ENCODE results near the gene ESPN.
"Not testable (repeated sequence)": the region's sequence is repeated elsewhere in the genome, so short reads cannot be mapped to it uniquely, and the experiment has no call there.

The ESPN gene

DNA sequence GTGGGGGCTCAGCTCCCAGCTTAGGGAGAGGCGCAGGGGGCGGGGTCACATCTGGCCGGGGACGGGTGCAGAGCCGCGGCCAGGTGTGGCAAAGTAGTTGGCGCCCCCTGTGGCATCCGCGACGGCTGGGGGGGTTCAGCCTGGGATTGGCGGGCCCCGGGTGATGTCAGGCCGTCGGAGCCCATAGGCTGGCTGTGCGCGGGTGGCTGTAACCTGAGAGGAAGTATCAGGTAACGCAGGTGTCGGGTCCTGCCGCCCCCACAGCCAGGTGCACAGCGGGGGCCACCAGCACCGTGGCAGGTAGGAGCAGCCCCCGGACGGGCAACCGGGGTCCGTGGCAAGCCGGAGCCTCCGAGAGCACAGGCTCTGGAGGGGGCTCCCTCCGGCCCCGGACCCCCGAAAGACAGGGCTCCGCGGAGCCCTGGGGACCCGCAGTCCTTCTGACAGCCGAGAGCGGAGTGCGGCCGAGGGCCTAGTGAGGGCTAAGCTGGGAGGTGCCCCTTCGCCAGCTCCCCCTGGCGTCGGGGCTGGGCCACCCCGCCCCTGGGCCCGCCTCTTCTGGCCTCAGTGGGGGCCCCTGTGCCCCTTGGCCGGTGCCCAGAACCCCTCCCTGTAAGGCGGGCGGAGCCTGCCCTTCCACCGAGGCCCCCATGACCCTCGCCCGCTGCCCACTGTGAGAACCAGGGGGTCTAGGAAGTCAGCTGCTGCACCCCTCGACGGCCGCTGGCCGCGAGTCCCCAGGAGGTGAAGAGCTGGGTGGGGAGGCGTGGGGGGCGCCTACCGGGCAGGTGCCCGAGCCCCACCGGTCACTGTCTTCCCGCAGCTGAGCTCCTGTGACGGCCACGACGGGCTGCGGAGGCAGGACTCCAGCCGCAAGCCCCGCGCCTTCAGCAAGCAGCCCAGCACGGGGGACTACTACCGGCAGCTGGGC is 23.5 kb downstream of the ESPN start:
- no peak overlapping the region for H3K4me3 ChIP-seq (ENCODE audit: low read depth, low read length)
- TF ChIP-seq, protein P1, sequence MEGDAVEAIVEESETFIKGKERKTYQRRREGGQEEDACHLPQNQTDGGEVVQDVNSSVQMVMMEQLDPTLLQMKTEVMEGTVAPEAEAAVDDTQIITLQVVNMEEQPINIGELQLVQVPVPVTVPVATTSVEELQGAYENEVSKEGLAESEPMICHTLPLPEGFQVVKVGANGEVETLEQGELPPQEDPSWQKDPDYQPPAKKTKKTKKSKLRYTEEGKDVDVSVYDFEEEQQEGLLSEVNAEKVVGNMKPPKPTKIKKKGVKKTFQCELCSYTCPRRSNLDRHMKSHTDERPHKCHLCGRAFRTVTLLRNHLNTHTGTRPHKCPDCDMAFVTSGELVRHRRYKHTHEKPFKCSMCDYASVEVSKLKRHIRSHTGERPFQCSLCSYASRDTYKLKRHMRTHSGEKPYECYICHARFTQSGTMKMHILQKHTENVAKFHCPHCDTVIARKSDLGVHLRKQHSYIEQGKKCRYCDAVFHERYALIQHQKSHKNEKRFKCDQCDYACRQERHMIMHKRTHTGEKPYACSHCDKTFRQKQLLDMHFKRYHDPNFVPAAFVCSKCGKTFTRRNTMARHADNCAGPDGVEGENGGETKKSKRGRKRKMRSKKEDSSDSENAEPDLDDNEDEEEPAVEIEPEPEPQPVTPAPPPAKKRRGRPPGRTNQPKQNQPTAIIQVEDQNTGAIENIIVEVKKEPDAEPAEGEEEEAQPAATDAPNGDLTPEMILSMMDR (IDR thresholded peaks at IDR 0.05; ENCODE audit: insufficient read depth, low read depth, low read length, missing control alignments), result no peak
- DNase-seq (ENCODE audit: low read depth), result no peak

DNA sequence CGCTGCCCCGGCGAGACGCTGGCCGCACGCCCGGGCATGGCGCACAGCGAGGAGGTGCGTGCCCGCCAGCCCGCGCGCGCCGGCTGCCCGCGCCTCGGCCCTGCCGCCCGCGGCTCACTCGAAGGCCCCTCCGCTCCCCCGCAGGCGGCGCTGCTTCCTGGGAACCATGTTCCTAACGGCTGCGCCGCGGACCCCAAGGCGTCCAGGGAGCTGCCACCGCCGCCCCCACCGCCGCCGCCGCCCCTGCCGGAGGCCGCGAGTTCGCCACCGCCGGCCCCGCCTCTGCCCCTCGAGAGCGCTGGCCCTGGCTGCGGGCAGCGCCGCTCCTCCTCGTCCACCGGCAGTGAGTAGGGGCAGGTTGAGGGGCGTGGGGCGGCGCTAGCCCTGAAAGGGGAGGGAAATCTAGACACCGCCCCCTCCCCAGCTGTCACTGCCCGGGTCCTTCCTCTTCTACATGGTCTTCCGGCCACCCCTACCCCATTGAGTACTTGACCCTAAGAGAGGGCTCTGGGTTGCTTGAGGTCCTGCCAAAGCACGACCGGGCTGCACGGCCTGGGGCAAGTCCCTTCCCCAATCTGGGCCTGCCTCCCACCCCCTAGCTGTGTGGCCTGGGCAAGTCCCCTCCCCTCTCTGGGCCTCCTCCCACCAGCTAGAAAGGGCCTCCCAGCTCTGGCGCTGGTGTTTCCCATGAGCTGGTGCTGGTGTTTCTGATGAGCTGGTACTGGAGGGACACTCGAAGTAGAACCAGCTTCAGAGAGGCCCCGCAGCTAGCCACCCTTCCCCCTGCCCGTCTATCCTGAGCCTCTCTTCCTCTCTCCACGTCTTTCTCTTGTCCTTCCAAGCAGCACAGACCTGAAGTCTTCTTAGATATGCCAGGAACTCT is 24.4 kb downstream of the ESPN start:
- H3K4me3 ChIP-seq (ENCODE audit: low read depth, low read length), result no peak overlapping the region
- TF ChIP-seq, protein P1 (IDR thresholded peaks at IDR 0.05; ENCODE audit: insufficient read depth, low read depth, low read length, missing control alignments), result no peak
- DNase-seq (ENCODE audit: low read depth), result no peak

DNA sequence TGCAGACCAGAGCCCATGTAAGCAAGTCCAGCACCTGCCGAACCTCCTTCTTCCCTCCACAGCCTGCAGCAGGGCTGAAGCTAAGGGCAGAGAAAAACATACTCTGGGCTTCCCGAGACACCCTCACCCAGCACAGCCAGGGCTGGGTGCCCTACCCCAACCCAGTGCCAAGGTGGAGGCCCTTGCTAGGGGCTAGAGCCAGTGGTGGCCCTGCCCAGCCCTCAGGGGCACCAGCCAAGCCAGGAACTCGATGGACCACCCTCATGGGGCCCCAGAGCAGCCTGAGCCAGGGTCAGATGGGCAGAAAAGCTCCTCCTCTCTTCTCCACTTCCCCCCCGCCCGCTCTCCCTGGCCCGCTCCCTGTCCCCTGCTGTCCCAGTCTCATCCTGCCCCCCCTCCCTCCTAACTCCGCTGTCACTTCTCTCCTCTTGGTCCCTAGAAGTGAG is 25.5 kb downstream of the ESPN start:
- no peak for DNase-seq (ENCODE audit: low read depth)
- no peak overlapping the region for H3K4me3 ChIP-seq (ENCODE audit: low read depth, low read length)
- TF ChIP-seq, protein P1 (IDR thresholded peaks at IDR 0.05; ENCODE audit: insufficient read depth, low read depth, low read length, missing control alignments), result no peak

DNA sequence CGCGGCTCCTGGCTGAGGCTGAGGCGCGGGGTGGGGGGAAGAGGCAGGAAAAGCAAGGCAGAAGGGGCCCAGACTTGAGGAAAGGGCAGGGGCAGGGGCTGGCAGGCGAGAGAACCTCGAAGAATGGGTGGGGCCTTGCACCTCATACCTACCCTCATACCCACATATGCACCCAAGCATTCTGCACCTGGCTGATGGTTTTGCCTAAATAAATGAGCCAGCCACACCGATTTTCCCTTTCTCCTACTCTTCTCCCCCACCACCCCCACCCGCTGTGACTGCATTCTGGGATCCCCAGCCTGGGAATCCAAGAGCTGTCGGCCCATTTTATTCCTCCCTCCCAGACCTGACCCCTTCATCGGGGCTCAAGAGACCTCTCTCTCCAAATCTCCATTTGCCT is 25.9 kb downstream of the ESPN start:
- H3K4me3 ChIP-seq (ENCODE audit: low read depth, low read length); DNase-seq (ENCODE audit: low read depth): not testable (repeated sequence)

DNA sequence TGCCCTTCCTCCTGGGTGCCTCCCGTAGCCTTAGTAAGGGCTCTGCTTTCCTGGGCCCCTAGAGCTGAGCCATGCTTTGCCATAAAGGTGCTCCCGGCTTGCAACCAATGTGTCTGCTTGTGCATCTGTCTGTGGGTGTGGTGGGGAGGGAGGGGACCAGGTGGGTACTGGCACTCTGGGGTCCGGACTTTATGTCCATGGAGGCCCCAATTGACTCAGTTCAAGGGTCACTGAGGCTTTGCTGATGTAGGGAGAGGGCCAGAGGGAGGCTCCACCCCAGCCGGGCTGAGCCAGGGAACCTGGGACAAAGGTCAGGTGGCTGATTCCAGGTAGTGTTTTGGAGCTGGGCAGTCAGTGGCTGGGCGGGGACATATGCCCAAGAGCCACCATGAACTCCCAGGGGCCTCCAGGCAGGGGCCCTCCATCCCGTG is 26.4 kb downstream of the ESPN start:
- no peak overlapping the region for H3K4me3 ChIP-seq (ENCODE audit: low read depth, low read length)
- no peak for DNase-seq (ENCODE audit: low read depth)
- TF ChIP-seq, protein P1 (IDR thresholded peaks at IDR 0.05; ENCODE audit: insufficient read depth, low read depth, low read length, missing control alignments), result no peak

DNA sequence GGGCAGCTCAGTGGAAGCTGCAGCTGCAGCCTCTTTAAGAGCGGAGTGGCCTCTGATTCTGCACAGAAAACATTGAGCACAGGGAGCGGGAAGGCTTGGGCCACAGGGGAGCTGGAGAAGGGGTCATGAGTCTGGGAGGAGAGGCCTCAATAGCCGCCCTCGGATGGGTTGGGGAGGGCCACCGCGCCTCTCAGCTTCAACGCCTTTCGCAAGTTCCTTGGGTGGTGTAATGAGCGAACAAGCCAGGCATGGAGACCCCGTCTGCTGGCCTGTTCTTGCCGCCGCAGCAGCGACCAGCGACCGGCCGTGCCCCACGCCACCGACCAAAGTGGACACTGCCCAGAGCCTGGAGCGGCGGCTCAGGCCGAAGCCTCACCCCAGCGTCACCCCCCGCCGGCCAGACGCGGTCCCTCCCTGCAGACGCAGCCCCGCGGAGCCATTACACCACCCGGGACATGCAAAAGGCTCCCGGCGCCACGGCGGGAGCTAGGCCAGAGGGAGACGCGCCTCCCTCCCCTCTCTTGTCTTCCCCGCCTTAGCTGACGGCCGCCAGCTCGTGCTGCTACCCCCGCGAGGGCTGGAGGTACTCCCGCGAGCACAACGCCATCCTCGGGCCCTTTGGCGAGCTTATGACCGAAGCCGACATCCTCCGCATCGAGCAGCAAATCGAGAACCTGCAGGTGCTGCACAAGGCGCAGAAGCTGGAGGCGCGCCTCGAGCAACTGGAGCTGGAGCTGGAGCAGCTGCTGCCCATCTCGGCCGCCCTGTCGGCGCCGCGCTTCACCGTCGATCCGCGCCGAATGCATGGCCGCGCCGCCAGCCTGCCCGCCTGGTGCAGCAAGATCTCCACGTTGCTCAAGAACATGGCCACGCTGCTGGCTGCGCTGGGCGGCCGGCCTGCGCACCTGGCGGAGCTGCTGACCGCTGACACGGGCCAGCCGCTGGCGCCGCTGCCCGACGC is 29.6 kb downstream of the ESPN start:
- H3K4me3 ChIP-seq (ENCODE audit: low read depth, low read length); DNase-seq (ENCODE audit: low read depth): not testable (repeated sequence)

Measured in GM12865 (cell line).